HG02588 (cell line): ENCODE results near the gene SERPINB7.
"Not testable (repeated sequence)": the region's sequence is repeated elsewhere in the genome, so short reads cannot be mapped to it uniquely, and the experiment has no call there.

Experiments used
- ATAC-seq: cut with Tn5 transposase; IDR thresholded peaks from one replicate; pipeline ENCODE4 v1.9.1; 2021; ENCODE audit warnings: mild to moderate bottlenecking, moderate library complexity; ENCODE audit not compliant: unreplicated experiment

Gene SERPINB7

GRCh38 chr18:63775166-63775730 is at the start of gene SERPINB7:
Gene SERPINB7, plus strand, starts transcription at chr18:63775418. Its CDS starts 6,955 bp downstream, at chr18:63782373.
- ATAC-seq: no peak

- ATAC-seq: no peak
Observed at GRCh38 chr18:63725682-63726480, 49.3 kb upstream of the SERPINB7 start.

- ATAC-seq: no peak
Observed at GRCh38 chr18:63730773-63731172, 44.4 kb upstream of the SERPINB7 start.

- ATAC-seq: no peak
Observed at GRCh38 chr18:63731215-63731614, 44.0 kb upstream of the SERPINB7 start.

- no peak for ATAC-seq
Observed at GRCh38 chr18:63736876-63737275, 38.3 kb upstream of the SERPINB7 start.

GRCh38 chr18:63741769-63742168 is 33.4 kb upstream of the SERPINB7 start:
- no peak for ATAC-seq

- ATAC-seq: no peak
Observed at GRCh38 chr18:63747006-63747405, 28.2 kb upstream of the SERPINB7 start.

GRCh38 chr18:63749489-63749888 is 25.7 kb upstream of the SERPINB7 start:
- no peak for ATAC-seq

GRCh38 chr18:63752636-63753035 is 22.6 kb upstream of the SERPINB7 start:
- ATAC-seq: no peak

- ATAC-seq: no peak
Observed at GRCh38 chr18:63753676-63754075, 21.5 kb upstream of the SERPINB7 start.

GRCh38 chr18:63757541-63757940 is 17.7 kb upstream of the SERPINB7 start:
- ATAC-seq: no peak

- ATAC-seq: no peak
Observed at GRCh38 chr18:63758615-63759240, 16.5 kb upstream of the SERPINB7 start.

GRCh38 chr18:63759786-63760185 is 15.4 kb upstream of the SERPINB7 start:
- not testable (repeated sequence) for ATAC-seq

- no peak for ATAC-seq
Observed at GRCh38 chr18:63762518-63762917, 12.7 kb upstream of the SERPINB7 start.

GRCh38 chr18:63763831-63764600 is 11.2 kb upstream of the SERPINB7 start:
- no peak for ATAC-seq

GRCh38 chr18:63765837-63766236 is 9.4 kb upstream of the SERPINB7 start:
- no peak for ATAC-seq

- ATAC-seq: no peak
Observed at GRCh38 chr18:63773551-63773950, 1.7 kb upstream of the SERPINB7 start.

GRCh38 chr18:63774511-63774910 is 707 bp upstream of the SERPINB7 start:
- no peak for ATAC-seq

GRCh38 chr18:63779386-63779785 is 4.2 kb downstream of the SERPINB7 start:
- no peak for ATAC-seq

GRCh38 chr18:63783394-63783793 is 8.2 kb downstream of the SERPINB7 start:
- ATAC-seq: no peak

GRCh38 chr18:63784787-63785452 is 9.7 kb downstream of the SERPINB7 start:
- no peak for ATAC-seq
